Liver (tissue), 9 donors: ENCODE measurements around the gene ZNF678. TPM values are rescaled to one million over a fixed set of nuclear protein-coding genes. Genes with fewer than 3 reads are reported as not detected.

Experiments used
- DNase-seq: peaks from one replicate; pipeline ENCODE4 v3.0.0-alpha.2; 2017; ENCODE audit warnings: low spot score
- H3K27ac ChIP-seq, 2 donors: one replicate each; pipeline ENCODE4 v1.7.0; 2013; ENCODE audit warnings: inconsistent platforms in 2 of 2, low read length in 2 of 2, control low read depth in 1 of 2, low read depth in 1 of 2, mild to moderate bottlenecking in 1 of 2
- H3K27me3 ChIP-seq, 4 donors: one replicate each; pipeline versions ENCODE4 v1.6.1 to v1.7.0; 2013; ENCODE audit warnings: low read length in 3 of 4, inconsistent platforms in 1 of 4, mild to moderate bottlenecking in 1 of 4, moderate library complexity in 1 of 4; ENCODE audit not compliant: control insufficient read depth in 4 of 4, insufficient read depth in 4 of 4
- H3K36me3 ChIP-seq, 4 donors: one replicate each; pipeline versions ENCODE4 v1.6.1 to v1.7.0; 2013; ENCODE audit warnings: low read length in 3 of 4, mild to moderate bottlenecking in 3 of 4, low read depth in 1 of 4, moderate library complexity in 1 of 4; ENCODE audit not compliant: control insufficient read depth in 4 of 4, insufficient read depth in 3 of 4
- H3K4me1 ChIP-seq, 4 donors: one replicate each; pipeline versions ENCODE4 v1.6.1 to v1.7.0; 2013; ENCODE audit warnings: low read length in 3 of 4, mild to moderate bottlenecking in 3 of 4, moderate library complexity in 1 of 4; ENCODE audit not compliant: control insufficient read depth in 4 of 4, insufficient read depth in 4 of 4
- H3K4me3 ChIP-seq, 3 donors: one replicate each; pipeline versions ENCODE4 v1.6.1 to v1.7.0; 2013; ENCODE audit warnings: low read length in 3 of 3, control low read depth in 1 of 3, low read depth in 1 of 3, mild to moderate bottlenecking in 1 of 3
- H3K9ac ChIP-seq, 2 donors: one replicate each; pipeline ENCODE4 v1.7.0; 2013; ENCODE audit warnings: low read length in 2 of 2, mild to moderate bottlenecking in 2 of 2, moderate library complexity in 2 of 2, control low read depth in 1 of 2, low read depth in 1 of 2
- H3K9me3 ChIP-seq, 4 donors: one replicate each; pipeline versions ENCODE4 v1.6.1 to v1.7.0; 2013; ENCODE audit warnings: low read length in 3 of 4; ENCODE audit not compliant: control insufficient read depth in 4 of 4
- CTCF ChIP-seq: fragments of 150-350 bp; IDR thresholded peaks from 2 replicates; pipeline ENCODE4 v1.5.1; 2017; ENCODE audit warnings: improper control_type of control experiment, low read depth, low read length; ENCODE audit not compliant: missing input control
- FOXA1 ChIP-seq: IDR thresholded peaks from 2 replicates; pipeline ENCODE4 v1.6.1; 2016; ENCODE audit warnings: antibody characterized with exemption
- FOXA2 ChIP-seq: IDR thresholded peaks from 2 replicates; pipeline ENCODE4 v1.6.1; 2016; ENCODE audit warnings: antibody characterized with exemption
- HNF4A ChIP-seq, 2 donors: conservative IDR thresholded peaks; 2 replicates each; pipeline ENCODE4 v1.6.1; 2016; ENCODE audit warnings: antibody characterized with exemption in 2 of 2, mild to moderate bottlenecking in 2 of 2
- HNF4G ChIP-seq: IDR thresholded peaks from 2 replicates; pipeline ENCODE4 v1.6.1; 2016; ENCODE audit warnings: antibody characterized with exemption
- JUND ChIP-seq, 2 donors: IDR thresholded peaks; 2 replicates each; pipeline ENCODE4 v1.6.1; 2016; ENCODE audit warnings: antibody characterized with exemption in 2 of 2
- MAX ChIP-seq: IDR thresholded peaks from 2 replicates; pipeline ENCODE4 v1.6.1; 2016; ENCODE audit warnings: antibody characterized with exemption
- NR2F2 ChIP-seq: IDR thresholded peaks from 2 replicates; pipeline ENCODE4 v1.6.1; 2016; ENCODE audit warnings: antibody characterized with exemption
- RAD21 ChIP-seq, 2 donors: IDR thresholded peaks; 2 replicates each; pipeline ENCODE4 v1.6.1; 2016; ENCODE audit warnings: antibody characterized with exemption in 2 of 2, mild to moderate bottlenecking in 2 of 2
- REST ChIP-seq: IDR thresholded peaks from 2 replicates; pipeline ENCODE4 v1.6.1; 2016; ENCODE audit warnings: antibody characterized with exemption, mild to moderate bottlenecking
- TAF1 ChIP-seq: conservative IDR thresholded peaks from 2 replicates; pipeline ENCODE4 v1.6.1; 2016; ENCODE audit warnings: antibody characterized with exemption, mild to moderate bottlenecking
- YY1 ChIP-seq: IDR thresholded peaks from 2 replicates; pipeline ENCODE4 v1.6.1; 2016; ENCODE audit warnings: antibody characterized with exemption, mild to moderate bottlenecking
- WGBS: extraction: QIAGEN DNeasy Blood & Tissue Kit; methylation state at CpG from one replicate; pipeline ENCODE4 v1.1.7; 2013; 5-methylcytosine and 5-hydroxymethylcytosine counted together
- polyA plus RNA-seq, 2 donors: library from polyadenylated mRNA; stranded (reverse) in 1 of 2; unstranded in 1 of 2; fragments of 200-250 nt in 1 of 2; fragments of >200 nt in 1 of 2; fragmentation: Nextera tagmentation in 1 of 2; extraction: Ambion mirVana in 1 of 2; gene quantifications; one replicate each; pipeline versions ENCODE4 v1.2.1 to v1.2.3, GENCODE V29; 2013 to 2015
- total RNA-seq, 2 donors: library from RNA; depleted of rRNA; stranded (reverse); fragments of >200 nt; gene quantifications; one replicate each; pipeline ENCODE4 v1.2.3, GENCODE V29; 2014
- donor health status: healthy.
- donor health status: healthy.
- donor health status: healthy.
- donor health status: healthy.
- donor health status: healthy.

Gene ZNF678
- total and polyA plus RNA-seq, 4 donors: 0.76 to 16.6 (median 4.2) TPM

- H3K9me3 ChIP-seq: peaks cover 34 to 94% (median 61%) of the 10 kb centered on the region in 4 donors
- H3K4me3 ChIP-seq: peak overlapping the region in 2 of 3 donors; percentile 1 to 67
- no peak overlapping the region for H3K27ac ChIP-seq
- H3K4me1 ChIP-seq: no peaks in the 10 kb centered on the region
- peaks cover 2 to 32% (median 14%) of the 10 kb centered on the region in 4 donors for H3K36me3 ChIP-seq
- TF ChIP-seq CTCF (no peak), RAD21 (IDR thresholded peaks at IDR 0.05) (no peak), FOXA2 (no peak), TAF1 (no peak), JUND (IDR thresholded peaks at IDR 0.05) (no peak), YY1 (no peak), FOXA1 (no peak), HNF4G (no peak), REST (no peak)
- no peak overlapping the region for H3K9ac ChIP-seq
- H3K27me3 ChIP-seq: no peaks in the 10 kb centered on the region
- no peak for DNase-seq
- WGBS: 97% methylated on average over 6 of the region's 6 CpGs
These were observed 91.7 kb downstream of the ZNF678 start for GRCh38 chr1:227654858-227655752.

- Histone ChIP-seq H3K9ac (no peak overlapping the region), H3K27me3 (no peaks in the 10 kb centered on the region), H3K4me1 (no peaks in the 10 kb centered on the region), H3K27ac (no peak overlapping the region), H3K4me3 (peak overlapping the region in 2 of 3 donors; percentile 9 to 38), H3K36me3 (peaks cover 0 to 14% (median 0%) of the 10 kb centered on the region in 4 donors), H3K9me3 (peaks cover 36 to 96% (median 73%) of the 10 kb centered on the region in 4 donors)
- DNase-seq: no peak
- TF ChIP-seq JUND (IDR thresholded peaks at IDR 0.05): no peak
- no peak for TF ChIP-seq MAX
These were observed 98.1 kb downstream of the ZNF678 start for GRCh38 chr1:227661495-227661894.

GRCh38 chr1:227662933-227663332 lies 99.6 kb downstream of the ZNF678 start:
- DNase-seq: no peak
- H3K36me3 ChIP-seq: peaks cover 0 to 5% (median 0%) of the 10 kb centered on the region in 4 donors
- H3K9me3 ChIP-seq: peaks cover 39 to 97% (median 66%) of the 10 kb centered on the region in 4 donors
- TF ChIP-seq NR2F2: no peak
- no peak for TF ChIP-seq HNF4A (conservative IDR thresholded peaks at IDR 0.05)
- H3K4me1 ChIP-seq: no peaks in the 10 kb centered on the region
- WGBS: 92% methylated on average over 2 of the region's 2 CpGs
- H3K27me3 ChIP-seq: no peaks in the 10 kb centered on the region
- no peak overlapping the region for H3K27ac ChIP-seq
- H3K4me3 ChIP-seq: peak overlapping the region in 2 of 3 donors; percentile 45 to 51
- H3K9ac ChIP-seq: no peak overlapping the region
